Ishikawa (cell line): ENCODE data around the gene FBXW5.

ENCODE experiments used
- CEBPB ChIP-seq: IDR thresholded peaks from 2 replicates; pipeline ENCODE4 v1.6.1; 2012
- RAD21 ChIP-seq: IDR thresholded peaks from 2 replicates; pipeline ENCODE4 v1.6.1; 2012; ENCODE audit warnings: low read depth
- TF ChIP-seq, protein P1 (sequence below): IDR thresholded peaks from 2 replicates; pipeline ENCODE4 v1.6.1; 2012

DNA sequence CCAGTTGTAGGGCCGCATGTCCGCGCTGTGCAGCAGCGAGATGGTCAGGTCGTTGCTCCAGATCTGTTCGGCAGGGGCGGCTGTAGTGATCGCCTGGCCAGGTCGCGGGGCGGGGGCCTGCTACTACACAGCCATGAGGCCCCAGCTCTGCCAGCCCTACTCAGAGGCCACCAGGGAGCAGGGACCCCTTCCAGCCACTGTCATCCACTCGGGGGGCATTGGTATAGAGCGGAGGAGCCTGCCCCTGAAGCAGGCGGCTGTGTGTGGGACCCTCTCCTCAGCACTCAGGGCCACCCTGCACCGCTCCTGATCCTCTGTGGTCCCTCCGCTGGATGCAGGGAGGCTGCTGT, 1.7 kb downstream of the FBXW5 start:
- TF ChIP-seq RAD21 (no peak), CEBPB (no peak)
- TF ChIP-seq, protein P1, sequence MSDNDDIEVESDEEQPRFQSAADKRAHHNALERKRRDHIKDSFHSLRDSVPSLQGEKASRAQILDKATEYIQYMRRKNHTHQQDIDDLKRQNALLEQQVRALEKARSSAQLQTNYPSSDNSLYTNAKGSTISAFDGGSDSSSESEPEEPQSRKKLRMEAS: no peak
